Epithelial cell of alveolus of lung (primary cell): ENCODE measurements around the gene RCCD1. TPM values are rescaled to one million over a fixed set of nuclear protein-coding genes. Genes with fewer than 3 reads are reported as not detected.

Source experiments
- total RNA-seq: library from RNA; depleted of rRNA; stranded (reverse); fragments of >200 nt; gene quantifications from 2 replicates; pipeline ENCODE4 v1.2.1, GENCODE V29; 2015

Gene RCCD1
- 20.8 and 23.5 TPM in 2 replicates for total RNA-seq

GRCh38 chr15:90954712-90955623 is at the start of gene RCCD1:
Gene RCCD1, plus strand, starts transcription at chr15:90954884. Its CDS starts 1,851 bp downstream, at chr15:90956735.

GRCh38 chr15:90931828-90932659 is 22.6 kb upstream of the RCCD1 start, which contains the start of gene HDDC3:
Gene HDDC3, minus strand, starts transcription at chr15:90932549. Its CDS starts 9 bp downstream, at chr15:90932540.

GRCh38 chr15:90934949-90935751 is 19.5 kb upstream of the RCCD1 start, which contains the start of gene UNC45A:
Gene UNC45A, plus strand, starts transcription at chr15:90935285. Its CDS starts 40 bp downstream, at chr15:90935325.

GRCh38 chr15:90994417-90995311 is 40.0 kb downstream of the RCCD1 start, which contains the start of gene PRC1:
Gene PRC1, minus strand, starts transcription at chr15:90994535. Its CDS starts 118 bp downstream, at chr15:90994417.

Other genes with a start within 250 kb of the RCCD1 start
- 1.6 and 4.4 TPM in 2 replicates for gene BLM, start 237.5 kb upstream of the RCCD1 start, total RNA-seq
- 72.6 and 84.4 TPM in 2 replicates for gene FURIN, start 86.3 kb upstream of the RCCD1 start, total RNA-seq
- 16.2 and 22.8 TPM in 2 replicates for gene FES, start 70.4 kb upstream of the RCCD1 start, total RNA-seq
- 7.4 and 28.7 TPM in 2 replicates for gene MAN2A2, start 51.6 kb upstream of the RCCD1 start, total RNA-seq
- 20.8 and 26.5 TPM in 2 replicates for gene HDDC3, start 22.3 kb upstream of the RCCD1 start, total RNA-seq
- 38.3 and 43.2 TPM in 2 replicates for gene UNC45A, start 19.6 kb upstream of the RCCD1 start, total RNA-seq
- gene PRC1, start 39.7 kb downstream of the RCCD1 start, total RNA-seq, result 55.7 and 93.7 TPM in 2 replicates
- gene VPS33B, start 67.7 kb downstream of the RCCD1 start, total RNA-seq, result 10.9 and 16.6 TPM in 2 replicates
- gene SV2B, start 145.4 kb downstream of the RCCD1 start, total RNA-seq, result 0.13 TPM in 1 of 2 replicates, not detected in the other